Muscle layer of duodenum (tissue), 2 donors: ENCODE data around the gene DCUN1D5.

ENCODE experiments used
- H3K27ac ChIP-seq: one replicate; pipeline ENCODE4 v1.7.0; 2013; ENCODE audit warnings: mild to moderate bottlenecking, low read length
- H3K27me3 ChIP-seq: one replicate; pipeline ENCODE4 v1.7.0; 2013; ENCODE audit warnings: low read depth, mild to moderate bottlenecking, control low read depth, low read length
- H3K36me3 ChIP-seq, 2 donors: one replicate each; pipeline ENCODE4 v1.7.0; 2013; ENCODE audit warnings: low read length in 2 of 2, control low read depth in 1 of 2, mild to moderate bottlenecking in 1 of 2; ENCODE audit not compliant: insufficient read depth in 2 of 2, control insufficient read depth in 1 of 2
- H3K4me1 ChIP-seq, 2 donors: one replicate each; pipeline ENCODE4 v1.7.0; 2013; ENCODE audit warnings: low read length in 2 of 2, mild to moderate bottlenecking in 2 of 2, control low read depth in 1 of 2, moderate library complexity in 1 of 2; ENCODE audit not compliant: insufficient read depth in 2 of 2, control insufficient read depth in 1 of 2
- H3K4me3 ChIP-seq, 2 donors: one replicate each; pipeline ENCODE4 v1.7.0; 2013; ENCODE audit warnings: low read length in 2 of 2, low read depth in 1 of 2, mild to moderate bottlenecking in 1 of 2
- H3K9me3 ChIP-seq, 2 donors: one replicate each; pipeline ENCODE4 v1.7.0; 2013; ENCODE audit warnings: low read length in 2 of 2, control low read depth in 1 of 2, mild to moderate bottlenecking in 1 of 2; ENCODE audit not compliant: control insufficient read depth in 1 of 2
- donor health status: healthy.

Gene DCUN1D5

DNA sequence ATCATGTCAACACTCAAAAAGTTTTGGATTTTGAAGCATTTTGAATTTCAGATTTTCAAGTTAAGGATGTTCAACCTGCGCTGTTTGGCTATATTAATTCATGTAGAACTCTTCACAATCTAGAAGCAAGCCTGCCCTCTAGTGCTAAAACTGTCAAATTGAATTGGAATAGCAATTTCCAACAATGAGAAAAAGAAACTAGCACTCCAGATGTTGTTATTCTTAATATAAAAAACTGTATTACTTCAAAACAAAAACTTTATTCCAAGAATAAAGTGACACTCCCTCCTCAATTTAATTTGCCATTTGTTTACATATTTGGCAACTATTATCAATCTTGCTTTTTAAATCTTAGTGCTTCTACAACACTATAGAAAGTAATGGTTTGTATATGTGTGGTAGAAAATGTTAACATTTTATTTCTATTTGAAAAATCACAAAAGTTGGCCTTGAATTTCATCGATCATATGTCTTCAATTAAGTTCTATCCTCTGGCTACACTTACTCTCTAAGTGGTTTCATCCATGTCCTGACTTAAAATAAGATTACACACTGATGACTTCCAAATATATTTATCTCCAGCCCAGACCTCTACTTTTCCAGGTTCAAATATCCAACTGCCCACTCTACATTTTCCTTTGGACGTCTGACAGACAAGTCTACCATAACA lies 36.6 kb downstream of the DCUN1D5 start:
- no peak overlapping the region for H3K4me3 ChIP-seq
- H3K27ac ChIP-seq = no peak overlapping the region
- H3K27me3 ChIP-seq = no peaks in the 10 kb centered on the region
- H3K9me3 ChIP-seq = no peaks in the 10 kb centered on the region
- H3K36me3 ChIP-seq = no peaks in the 10 kb centered on the region
- H3K4me1 ChIP-seq = no peaks in the 10 kb centered on the region

DNA sequence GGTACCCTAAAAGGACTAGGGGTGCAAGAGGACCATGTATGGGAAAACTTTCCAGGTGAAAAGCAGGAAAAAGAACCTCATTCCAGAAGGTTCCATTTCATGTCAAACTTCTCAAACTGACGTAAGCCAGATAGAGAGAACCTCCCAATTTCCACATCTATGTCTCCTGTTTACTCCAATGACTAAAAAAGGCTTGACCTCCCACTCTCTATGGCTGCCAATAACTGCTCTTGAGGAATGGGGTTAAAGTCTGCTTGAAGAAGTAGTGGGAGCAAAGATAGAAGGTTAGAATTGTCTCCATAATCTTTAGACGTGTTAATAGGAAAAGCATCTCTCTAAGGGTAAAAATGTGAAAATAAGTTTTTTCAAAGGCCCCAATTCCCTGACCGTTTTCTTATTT lies 38.0 kb downstream of the DCUN1D5 start:
- Histone ChIP-seq H3K4me3 (no peak overlapping the region), H3K4me1 (no peaks in the 10 kb centered on the region), H3K36me3 (no peaks in the 10 kb centered on the region), H3K27ac (no peak overlapping the region), H3K9me3 (no peaks in the 10 kb centered on the region), H3K27me3 (no peaks in the 10 kb centered on the region)

DNA sequence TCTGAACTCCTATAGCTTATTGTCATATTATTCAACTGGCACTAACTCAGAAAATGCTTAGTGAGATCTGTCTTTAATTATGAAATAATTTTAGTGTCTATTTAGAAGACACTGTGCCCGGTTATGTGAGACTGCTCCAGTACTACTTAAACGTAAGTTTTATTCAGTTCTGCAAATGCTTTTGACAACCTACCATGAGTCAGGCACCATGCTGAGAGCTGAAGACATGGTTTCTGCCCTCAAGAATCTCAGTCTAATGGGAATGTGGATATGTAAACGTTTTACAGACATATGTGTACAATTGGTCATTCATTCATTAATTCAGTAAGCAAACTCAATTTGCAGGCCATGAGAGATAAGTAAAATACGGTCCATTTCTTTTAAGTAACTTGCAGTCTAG lies 40.0 kb downstream of the DCUN1D5 start:
- no peaks in the 10 kb centered on the region for H3K36me3 ChIP-seq
- no peaks in the 10 kb centered on the region for H3K27me3 ChIP-seq
- H3K4me3 ChIP-seq = no peak overlapping the region
- no peaks in the 10 kb centered on the region for H3K9me3 ChIP-seq
- no peaks in the 10 kb centered on the region for H3K4me1 ChIP-seq
- H3K27ac ChIP-seq = no peak overlapping the region

DNA sequence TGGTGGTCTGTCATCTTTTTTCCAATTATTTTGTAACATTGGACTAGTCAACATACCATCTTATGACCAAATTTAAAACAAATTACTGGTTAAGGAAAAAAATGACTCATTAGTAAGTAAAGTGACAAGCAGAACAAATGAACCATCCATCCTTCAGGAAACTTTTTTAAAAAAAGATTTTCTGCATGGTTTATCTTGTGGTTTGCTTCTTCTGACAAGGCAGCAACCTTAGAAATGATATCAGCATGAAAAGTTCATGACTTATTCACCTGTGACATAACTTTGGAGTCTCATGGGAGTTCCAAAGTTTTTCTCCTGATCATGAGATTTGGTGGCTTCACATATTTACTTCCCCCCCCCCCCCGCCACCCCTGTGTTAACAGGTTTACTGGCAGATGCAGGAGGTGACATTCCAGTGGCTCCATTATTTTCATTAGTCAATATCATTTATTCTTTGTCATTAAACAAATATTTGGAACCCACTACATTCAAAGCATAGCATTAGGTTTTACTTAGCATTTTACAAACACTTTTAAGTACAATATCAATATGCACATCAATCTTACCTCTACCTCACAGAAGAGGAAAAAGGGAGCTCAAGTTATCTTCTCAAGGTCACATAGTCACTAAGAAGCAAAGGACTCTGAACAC lies 40.7 kb downstream of the DCUN1D5 start:
- Histone ChIP-seq H3K4me3 (no peak overlapping the region), H3K9me3 (no peaks in the 10 kb centered on the region), H3K27ac (no peak overlapping the region), H3K36me3 (no peaks in the 10 kb centered on the region), H3K27me3 (no peaks in the 10 kb centered on the region), H3K4me1 (no peaks in the 10 kb centered on the region)

DNA sequence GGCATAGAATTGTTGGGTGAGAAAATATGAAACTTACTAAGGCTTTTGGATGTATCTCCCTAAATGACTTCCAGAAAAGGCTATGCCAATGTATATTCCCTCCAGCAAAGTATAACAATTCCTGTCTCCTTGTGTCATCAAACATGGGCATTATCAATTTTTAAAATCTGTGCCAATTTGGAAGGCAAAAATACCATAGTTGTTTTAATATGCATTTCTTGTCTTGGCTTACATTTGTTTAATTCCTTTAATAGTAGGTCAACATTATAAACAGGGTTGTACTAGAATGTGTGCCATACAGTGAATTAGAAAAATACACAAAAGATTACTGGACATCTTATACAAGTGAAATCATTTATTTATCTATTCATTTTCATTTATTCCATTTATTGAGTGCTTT lies 41.6 kb downstream of the DCUN1D5 start:
- Histone ChIP-seq H3K4me1 (no peaks in the 10 kb centered on the region), H3K27me3 (no peaks in the 10 kb centered on the region), H3K36me3 (no peaks in the 10 kb centered on the region), H3K27ac (no peak overlapping the region), H3K9me3 (no peaks in the 10 kb centered on the region), H3K4me3 (no peak overlapping the region)

DNA sequence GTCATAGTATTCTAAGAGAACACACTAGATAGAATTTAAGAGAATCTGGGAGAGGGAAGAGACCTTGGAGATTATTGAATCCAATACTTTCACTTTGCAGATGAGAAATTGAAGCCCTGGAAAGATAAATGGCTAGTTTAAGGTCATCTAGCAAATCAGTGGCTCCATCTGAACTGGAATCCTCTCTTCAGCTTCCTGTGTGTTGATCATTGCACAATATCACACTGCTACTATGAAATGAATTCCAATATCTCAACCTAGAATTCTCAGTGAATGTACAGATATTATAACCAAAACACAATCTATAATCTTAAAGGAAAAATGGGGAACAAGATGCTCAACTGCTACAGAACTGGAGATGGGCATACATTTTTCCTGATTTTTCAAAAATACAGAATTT lies 44.1 kb downstream of the DCUN1D5 start:
- H3K9me3 ChIP-seq = no peaks in the 10 kb centered on the region
- peaks cover 0 to 5% of the 10 kb centered on the region in 2 donors for H3K4me1 ChIP-seq
- H3K36me3 ChIP-seq = no peaks in the 10 kb centered on the region
- no peak overlapping the region for H3K27ac ChIP-seq
- H3K4me3 ChIP-seq = no peak overlapping the region
- no peaks in the 10 kb centered on the region for H3K27me3 ChIP-seq

DNA sequence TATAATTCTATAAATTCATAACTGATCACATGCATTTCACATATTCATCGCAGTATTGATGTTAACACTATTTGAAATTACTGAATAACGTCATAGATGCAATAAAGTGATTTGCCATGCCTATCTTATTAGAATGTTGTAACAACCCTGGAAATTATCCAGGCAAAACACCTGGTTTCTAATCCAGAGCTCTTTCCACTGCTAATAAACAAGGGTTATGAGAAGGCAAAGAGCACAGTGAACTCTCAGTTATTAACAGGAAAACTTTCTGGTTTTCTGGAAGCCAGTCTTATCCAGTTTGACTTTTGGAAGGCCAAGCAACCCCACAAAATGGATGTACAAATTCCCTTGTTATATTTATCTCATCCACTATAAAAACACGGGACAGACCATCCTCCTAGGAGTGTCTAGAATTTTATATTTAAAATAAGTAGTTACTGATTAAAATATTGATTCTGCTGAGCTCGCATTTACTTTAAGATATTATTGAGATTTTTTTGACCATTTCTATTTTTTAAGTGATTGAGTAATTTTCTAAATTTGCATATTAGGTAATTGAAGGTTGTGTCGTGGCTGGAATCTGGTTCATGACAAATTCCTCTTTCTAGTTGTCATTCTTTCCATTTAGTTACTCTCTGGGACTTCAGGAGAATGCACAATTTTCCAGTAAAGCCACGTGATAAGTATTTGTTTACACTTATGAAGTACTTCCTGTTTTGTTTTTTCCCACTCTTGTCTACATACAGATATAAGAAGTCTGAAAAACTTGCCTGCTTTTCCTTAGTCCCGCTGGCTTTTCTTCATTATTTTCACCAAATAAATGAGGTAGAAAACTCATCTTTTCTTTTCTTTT lies 47.9 kb downstream of the DCUN1D5 start:
- peak overlapping the region; percentile 32 for H3K27ac ChIP-seq
- H3K27me3 ChIP-seq = no peaks in the 10 kb centered on the region
- H3K4me3 ChIP-seq = no peak overlapping the region
- no peaks in the 10 kb centered on the region for H3K9me3 ChIP-seq
- peaks cover 0 to 6% of the 10 kb centered on the region in 2 donors for H3K4me1 ChIP-seq
- no peaks in the 10 kb centered on the region for H3K36me3 ChIP-seq

DNA sequence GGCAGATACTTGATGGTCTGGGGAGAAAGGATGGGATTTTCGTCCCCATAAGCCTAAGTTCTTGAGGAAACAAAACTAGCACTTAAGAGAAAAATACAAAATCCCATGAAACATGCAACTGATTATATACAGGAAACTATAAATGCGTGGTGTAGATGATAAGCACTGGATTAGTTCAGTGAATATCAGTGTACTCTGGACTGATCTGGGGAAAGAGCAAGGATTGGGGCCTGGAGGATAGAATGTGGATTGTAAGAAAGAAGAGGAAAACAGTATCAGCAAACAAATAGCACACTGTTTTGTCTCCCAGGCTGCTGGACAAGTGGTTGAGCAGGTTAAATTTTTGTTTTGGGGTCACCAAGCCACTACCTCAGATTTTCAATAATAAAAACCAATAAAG lies 49.8 kb downstream of the DCUN1D5 start:
- Histone ChIP-seq H3K4me3 (no peak overlapping the region), H3K4me1 (peaks cover 0 to 6% of the 10 kb centered on the region in 2 donors), H3K36me3 (no peaks in the 10 kb centered on the region), H3K27me3 (no peaks in the 10 kb centered on the region), H3K27ac (no peak overlapping the region), H3K9me3 (no peaks in the 10 kb centered on the region)

DNA sequence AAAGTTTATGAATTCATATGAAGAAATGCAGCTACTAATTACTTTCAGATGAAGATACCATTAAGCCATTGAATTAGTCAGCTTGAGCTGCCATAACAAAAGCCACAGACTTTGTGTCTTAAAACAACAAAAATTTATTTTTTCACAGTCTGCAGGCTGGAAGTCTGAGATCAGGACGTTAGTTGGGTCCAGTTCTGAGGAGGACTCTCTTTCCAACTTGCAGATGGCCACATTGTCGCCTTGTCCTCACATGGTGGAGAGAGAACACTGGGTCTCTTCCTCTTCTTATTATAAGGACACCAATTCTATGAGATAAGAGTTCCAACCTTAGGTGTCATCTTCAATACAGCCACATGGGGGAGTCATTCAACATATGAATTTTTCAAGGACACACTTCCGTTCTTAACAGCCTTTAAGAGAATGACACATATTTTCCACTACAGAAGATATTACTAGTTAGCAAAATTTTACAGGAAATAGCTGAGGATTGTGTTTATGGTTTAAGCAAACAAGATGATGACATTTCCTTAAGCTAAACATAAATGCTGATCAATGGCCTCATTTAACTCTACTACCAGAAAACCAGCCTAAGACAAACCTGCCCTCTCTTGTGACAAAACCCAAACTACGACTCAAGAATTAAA lies 56.0 kb downstream of the DCUN1D5 start:
- H3K4me3 ChIP-seq = no peak overlapping the region
- H3K27me3 ChIP-seq = no peaks in the 10 kb centered on the region
- H3K27ac ChIP-seq = no peak overlapping the region
- H3K4me1 ChIP-seq = no peaks in the 10 kb centered on the region
- H3K9me3 ChIP-seq = no peaks in the 10 kb centered on the region
- H3K36me3 ChIP-seq = no peaks in the 10 kb centered on the region

DNA sequence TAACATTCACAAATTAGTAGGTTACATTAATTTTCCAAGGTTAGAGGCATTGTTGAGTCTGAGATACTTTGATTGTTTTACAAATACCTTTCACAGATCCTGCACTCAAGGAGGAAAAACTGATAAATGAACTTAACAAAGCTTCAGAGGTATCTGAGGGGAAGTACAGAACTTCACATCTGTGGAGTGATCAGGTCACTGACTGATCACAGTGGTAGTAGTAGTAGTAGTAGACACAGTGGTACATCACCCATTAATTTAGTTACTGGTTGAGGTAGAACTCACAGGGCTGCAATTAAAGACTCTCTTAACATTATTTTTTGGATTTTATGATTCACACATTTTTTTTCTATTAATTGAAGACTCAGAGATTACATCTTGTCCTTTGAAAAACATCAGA lies 56.7 kb downstream of the DCUN1D5 start:
- H3K27me3 ChIP-seq = no peaks in the 10 kb centered on the region
- H3K27ac ChIP-seq = no peak overlapping the region
- H3K4me3 ChIP-seq = no peak overlapping the region
- H3K36me3 ChIP-seq = no peaks in the 10 kb centered on the region
- no peaks in the 10 kb centered on the region for H3K4me1 ChIP-seq
- H3K9me3 ChIP-seq = no peaks in the 10 kb centered on the region

DNA sequence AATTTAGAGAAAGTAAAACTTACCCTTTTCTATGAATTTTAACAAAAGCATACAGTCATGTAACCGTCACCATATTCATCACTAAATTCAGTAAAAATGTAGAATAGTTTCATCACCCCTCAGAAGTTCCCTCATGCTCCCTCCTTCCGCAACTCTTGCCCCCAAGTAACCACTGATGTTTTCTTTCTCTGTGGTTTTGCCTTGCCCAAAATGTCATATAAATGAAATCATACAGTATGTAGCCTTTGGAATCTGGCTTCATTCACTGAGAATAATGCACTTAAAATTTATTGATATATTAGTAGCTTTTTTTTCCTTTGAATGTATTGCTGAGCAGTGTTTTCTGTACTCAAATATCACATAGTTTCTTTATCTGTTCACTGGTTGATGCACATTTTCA lies 60.1 kb downstream of the DCUN1D5 start:
- Histone ChIP-seq H3K9me3 (no peaks in the 10 kb centered on the region), H3K36me3 (no peaks in the 10 kb centered on the region), H3K4me1 (no peaks in the 10 kb centered on the region), H3K4me3 (no peak overlapping the region), H3K27me3 (no peaks in the 10 kb centered on the region), H3K27ac (no peak overlapping the region)
